ENCODE data around the gene TDRD12.
"Not testable (repeated sequence)": the region's sequence is repeated elsewhere in the genome, so short reads cannot be mapped to it uniquely, and the experiment has no call there.

DNA sequence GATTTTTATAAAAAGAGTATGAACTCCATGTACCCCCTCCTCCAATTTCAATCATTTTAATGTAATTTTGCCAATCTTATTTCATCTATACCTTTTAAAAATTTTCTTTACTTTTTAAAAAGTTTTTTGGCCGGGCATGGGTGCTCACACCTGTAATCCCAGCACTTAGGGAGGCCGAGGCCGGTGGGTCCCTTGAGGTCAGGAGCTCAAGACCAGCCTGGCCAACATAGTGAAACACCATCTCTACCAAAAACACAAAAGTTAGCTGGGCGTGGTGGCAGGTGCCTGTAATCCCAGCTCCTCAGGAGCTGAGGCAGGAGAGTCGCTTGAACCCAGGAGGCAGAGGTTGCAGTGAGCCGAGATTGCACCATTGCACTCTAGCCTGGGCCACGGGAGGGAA, 113.8 kb downstream of the TDRD12 start:
- not testable (repeated sequence) for TF ChIP-seq POLR2A (IDR thresholded peaks at IDR 0.05; ENCODE audit: low read length); GATA1 (IDR thresholded peaks at IDR 0.05; ENCODE audit: low read depth, low read length)
